CD4-positive, alpha-beta memory T cell (primary cell): ENCODE data around the gene PCDHGB6. TPM values are rescaled to one million over a fixed set of nuclear protein-coding genes. Genes with fewer than 3 reads are reported as not detected.
A peak's percentile ranks its signal among the peaks of the same experiment; 100 is the strongest.
"Not testable (repeated sequence)": the region's sequence is repeated elsewhere in the genome, so short reads cannot be mapped to it uniquely, and the experiment has no call there.

Source experiments
- CTCF ChIA-PET: fragments of 350-600 bp; sonication (Branson Sonifier 250); formaldehyde crosslinking; loops from one replicate; lab custom pipeline; 2021; ENCODE audit warnings: inconsistent platforms; ENCODE audit not compliant: partially characterized antibody; lab: Charles Lee
- POLR2A ChIA-PET: fragments of 350-600 bp; sonication (Branson Sonifier 250); formaldehyde crosslinking; loops from one replicate; lab custom pipeline; 2021; ENCODE audit not compliant: partially characterized antibody; lab: Charles Lee
- DNase-seq, 5 donors: peaks; one replicate each; pipeline versions ENCODE4 v3.0.0 to v3.0.0-alpha.2; 2020 to 2022; ENCODE audit warnings: mixed read lengths in 1 of 5
- H3K27ac ChIP-seq: one replicate; pipeline ENCODE4 v1.7.0; 2013; ENCODE audit warnings: low read depth, low read length
- H3K27me3 ChIP-seq: 2 replicates; pipeline ENCODE4 v1.7.0; 2013; ENCODE audit warnings: mild to moderate bottlenecking, low read length, moderate library complexity; ENCODE audit not compliant: insufficient read depth
- H3K36me3 ChIP-seq: 2 replicates; pipeline ENCODE4 v1.7.0; 2013; ENCODE audit warnings: mild to moderate bottlenecking, low read length, moderate library complexity; ENCODE audit not compliant: insufficient read depth
- H3K4me1 ChIP-seq: 2 replicates; pipeline ENCODE4 v1.7.0; 2013; ENCODE audit warnings: mild to moderate bottlenecking, low read length, moderate library complexity; ENCODE audit not compliant: insufficient read depth
- H3K4me3 ChIP-seq, 2 donors: one replicate each; pipeline ENCODE4 v1.7.0; 2013; ENCODE audit warnings: low read length in 2 of 2, mild to moderate bottlenecking in 1 of 2
- H3K9me3 ChIP-seq, 2 donors: one replicate each; pipeline ENCODE4 v1.7.0; 2013; ENCODE audit warnings: low read length in 2 of 2, control low read depth in 1 of 2; ENCODE audit not compliant: control insufficient read depth in 1 of 2
- H3K27ac Mint-ChIP-seq, 7 donors: one replicate each; pipeline ENCODE4 v1.8.0; 2020 to 2021; ENCODE audit warnings: mixed read lengths in 7 of 7, mild to moderate bottlenecking in 6 of 7, inconsistent platforms in 3 of 7, moderate library complexity in 3 of 7
- H3K27me3 Mint-ChIP-seq, 2 donors: one replicate each; pipeline ENCODE4 v1.8.0; 2020 to 2021; ENCODE audit warnings: mixed read lengths in 2 of 2
- H3K36me3 Mint-ChIP-seq, 2 donors: one replicate each; pipeline ENCODE4 v1.8.0; 2020 to 2021; ENCODE audit warnings: mixed read lengths in 2 of 2, inconsistent platforms in 1 of 2, mild to moderate bottlenecking in 1 of 2
- H3K4me1 Mint-ChIP-seq, 4 donors: one replicate each; pipeline ENCODE4 v1.8.0; 2020 to 2021; ENCODE audit warnings: mixed read lengths in 4 of 4, mild to moderate bottlenecking in 1 of 4
- H3K4me3 Mint-ChIP-seq, 8 donors: one replicate each; pipeline ENCODE4 v1.8.0; 2020 to 2021; ENCODE audit warnings: mixed read lengths in 8 of 8, mild to moderate bottlenecking in 7 of 8, moderate library complexity in 6 of 8, inconsistent platforms in 3 of 8
- H3K9me3 Mint-ChIP-seq, 8 donors: one replicate each; pipeline ENCODE4 v1.8.0; 2020 to 2021; ENCODE audit warnings: mixed read lengths in 8 of 8, mild to moderate bottlenecking in 5 of 8, inconsistent platforms in 3 of 8, moderate library complexity in 1 of 8
- intact Hi-C: fragments of 100-400 bp; cut with micrococcal nuclease; formaldehyde crosslinking; loops from one replicate; pipeline ENCODE4 v1.15.1; 2023
- polyA plus RNA-seq, 2 donors: library from polyadenylated mRNA; unstranded; fragments of 300-500 nt; fragmentation: Illumina TruSeq; gene quantifications; one replicate each; pipeline ENCODE4 v1.2.3, GENCODE V29; 2021
- total RNA-seq, 2 experiments: library from RNA; stranded (reverse); gene quantifications; one replicate each; pipeline ENCODE4 v1.2.3, GENCODE V29; 2021

Gene PCDHGB6
- under 1 TPM; 0.22 to 0.26 TPM for total RNA-seq
- under 1 TPM in 1 of 2 donors, not detected in 1; 0.11 TPM for polyA plus RNA-seq

DNA sequence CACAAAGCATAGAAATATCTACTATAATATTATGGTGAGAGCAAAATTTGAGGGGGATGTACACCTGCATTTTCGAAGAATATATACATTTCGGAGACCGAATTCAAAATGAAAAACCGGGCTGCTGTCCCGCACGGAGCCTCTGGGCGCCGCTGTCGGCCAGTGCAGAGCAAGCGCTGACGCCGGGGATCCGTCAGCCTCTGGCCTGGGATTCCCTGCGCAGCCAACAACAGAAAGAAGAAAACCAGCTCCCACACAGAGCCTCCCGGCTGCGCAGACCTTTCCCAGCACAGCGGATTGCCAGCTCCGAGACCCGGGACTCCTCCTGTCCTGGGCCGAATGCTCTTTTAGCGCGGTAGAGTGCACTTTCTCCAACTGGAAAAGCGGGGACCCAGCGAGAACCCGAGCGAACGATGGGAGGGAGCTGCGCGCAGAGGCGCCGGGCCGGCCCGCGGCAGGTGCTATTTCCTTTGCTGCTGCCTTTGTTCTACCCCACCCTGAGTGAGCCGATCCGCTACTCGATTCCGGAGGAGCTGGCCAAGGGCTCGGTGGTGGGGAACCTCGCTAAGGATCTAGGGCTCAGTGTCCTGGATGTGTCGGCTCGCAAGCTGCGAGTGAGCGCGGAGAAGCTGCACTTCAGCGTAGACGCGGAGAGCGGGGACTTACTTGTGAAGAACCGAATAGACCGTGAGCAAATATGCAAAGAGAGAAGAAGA, at the start of gene PCDHGB6:
Gene PCDHGB6 (plus strand): TSS at position 232 of the 716 bp plus-strand sequence. CDS start 182 bp downstream, at position 414.
- H3K9me3 ChIP-seq, H3K4me1 Mint-ChIP-seq, H3K4me1 ChIP-seq, H3K27ac ChIP-seq, POLR2A ChIA-PET, intact Hi-C loops, H3K36me3 ChIP-seq, CTCF ChIA-PET, H3K4me3 ChIP-seq, H3K27me3 ChIP-seq: not testable (repeated sequence)
- Mint-ChIP-seq H3K36me3 (peaks cover 12 to 13% of the 10 kb centered on the region in 2 donors), H3K27ac (peak within 1 kb of the TSS in 3 of 7 donors; percentile 29 to 83 (median 75)), H3K9me3 (peaks cover 5 to 64% (median 48%) of the 10 kb centered on the region in 8 donors), H3K27me3 (peaks cover 54 to 59% of the 10 kb centered on the region in 2 donors), H3K4me3 (peak within 1 kb of the TSS in 6 of 8 donors; percentile 48 to 71 (median 64))
- peak in 1 of 5 donors; percentile 31 for DNase-seq

DNA sequence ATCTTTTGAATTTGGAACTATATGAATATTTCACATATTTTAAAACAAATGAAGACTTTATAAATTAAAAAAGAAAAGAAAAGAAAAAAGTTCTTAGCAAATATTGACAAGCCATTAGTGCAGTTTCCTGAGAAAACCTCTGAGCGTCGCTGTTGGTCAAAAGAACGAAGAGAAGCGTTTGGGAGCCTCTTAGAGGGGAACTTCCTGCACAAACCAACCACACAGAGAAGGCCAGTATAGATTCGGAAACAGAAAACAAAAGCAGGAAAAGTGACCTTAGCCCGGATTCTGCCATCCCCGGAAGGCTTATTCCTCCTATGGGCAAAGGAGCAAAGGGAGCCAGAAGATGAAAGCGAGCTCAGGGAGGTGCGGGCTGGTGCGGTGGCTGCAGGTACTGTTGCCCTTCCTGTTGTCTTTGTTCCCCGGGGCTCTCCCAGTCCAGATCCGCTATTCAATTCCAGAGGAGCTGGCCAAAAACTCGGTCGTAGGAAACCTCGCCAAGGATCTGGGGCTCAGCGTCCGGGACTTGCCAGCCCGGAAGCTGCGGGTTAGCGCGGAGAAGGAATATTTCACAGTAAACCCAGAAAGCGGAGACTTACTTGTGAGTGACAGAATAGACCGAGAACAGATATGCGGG, 47.9 kb upstream of the PCDHGB6 start, which contains the start of gene PCDHGB2:
Gene PCDHGB2 (plus strand): TSS at position 205 of the 637 bp plus-strand sequence. CDS start 142 bp downstream, at position 347.
- peaks cover 2 to 77% (median 64%) of the 10 kb centered on the region in 8 donors for H3K9me3 Mint-ChIP-seq
- intact Hi-C loops = loop anchor here (10.0 kb wide), 1 partner anchor 195 kb away; no protein-coding TSS in a partner anchor

DNA sequence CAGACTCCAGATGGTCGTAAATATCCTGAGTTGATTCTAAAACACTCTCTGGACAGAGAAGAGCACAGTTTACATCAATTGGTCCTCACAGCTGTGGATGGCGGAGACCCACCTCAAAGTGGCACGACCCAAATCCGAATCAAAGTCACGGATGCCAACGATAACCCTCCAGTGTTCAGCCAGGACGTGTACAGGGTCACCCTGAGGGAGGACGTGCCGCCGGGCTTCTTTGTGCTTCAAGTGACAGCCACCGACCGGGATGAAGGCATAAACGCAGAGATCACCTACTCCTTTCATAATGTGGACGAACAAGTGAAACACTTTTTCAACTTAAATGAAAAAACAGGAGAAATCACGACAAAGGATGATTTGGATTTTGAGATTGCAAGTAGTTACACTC, 47.1 kb upstream of the PCDHGB6 start:
- H3K9me3 ChIP-seq = peaks cover 0 to 4% of the 10 kb centered on the region in 2 donors
- no peak for DNase-seq
- H3K4me1 Mint-ChIP-seq = peaks cover 0 to 5% (median 2%) of the 10 kb centered on the region in 4 donors
- H3K27me3 Mint-ChIP-seq = peaks cover 57% of the 10 kb centered on the region in 2 donors
- no peaks in the 10 kb centered on the region for H3K36me3 ChIP-seq
- H3K4me1 ChIP-seq = no peaks in the 10 kb centered on the region
- peaks cover 9 to 12% of the 10 kb centered on the region in 2 donors for H3K36me3 Mint-ChIP-seq
- intact Hi-C loops = no loop called here
- H3K27ac Mint-ChIP-seq = peak overlapping the region in 4 of 7 donors; percentile 8 to 53 (median 28)
- H3K4me3 ChIP-seq = no peak overlapping the region
- POLR2A ChIA-PET = no interaction called here
- peak overlapping the region in 1 of 8 donors; percentile 15 for H3K4me3 Mint-ChIP-seq
- CTCF ChIA-PET = no interaction called here
- H3K27me3 ChIP-seq = peaks cover 12% of the 10 kb centered on the region
- peaks cover 5 to 77% (median 68%) of the 10 kb centered on the region in 8 donors for H3K9me3 Mint-ChIP-seq
- H3K27ac ChIP-seq = no peak overlapping the region

More for the DNA sequence above, 47.9 kb upstream of the PCDHGB6 start, which contains the start of gene PCDHGB2:
- DNase-seq = peak in 1 of 5 donors; percentile 19
- no peak within 1 kb of the TSS for H3K27ac ChIP-seq
- POLR2A ChIA-PET = no interaction called here
- H3K4me3 ChIP-seq = peak within 1 kb of the TSS; percentile 13 to 42
- no peaks in the 10 kb centered on the region for H3K4me1 ChIP-seq
- Mint-ChIP-seq H3K27me3 (peaks cover 50 to 52% of the 10 kb centered on the region in 2 donors), H3K27ac (peak within 1 kb of the TSS in 6 of 7 donors; percentile 17 to 75 (median 34)), H3K4me3 (peak within 1 kb of the TSS; percentile 71 to 89 (median 80)), H3K36me3 (peaks cover 9 to 12% of the 10 kb centered on the region in 2 donors), H3K4me1 (peaks cover 0 to 5% (median 2%) of the 10 kb centered on the region in 4 donors)
- CTCF ChIA-PET = interaction anchor here (1.0 kb wide), 1 partner anchor 198 kb away, joined by 4 read pairs; no protein-coding TSS in a partner anchor
- H3K36me3 ChIP-seq = no peaks in the 10 kb centered on the region
- H3K9me3 ChIP-seq = peaks cover 0 to 4% of the 10 kb centered on the region in 2 donors
- H3K27me3 ChIP-seq = peaks cover 11% of the 10 kb centered on the region

DNA sequence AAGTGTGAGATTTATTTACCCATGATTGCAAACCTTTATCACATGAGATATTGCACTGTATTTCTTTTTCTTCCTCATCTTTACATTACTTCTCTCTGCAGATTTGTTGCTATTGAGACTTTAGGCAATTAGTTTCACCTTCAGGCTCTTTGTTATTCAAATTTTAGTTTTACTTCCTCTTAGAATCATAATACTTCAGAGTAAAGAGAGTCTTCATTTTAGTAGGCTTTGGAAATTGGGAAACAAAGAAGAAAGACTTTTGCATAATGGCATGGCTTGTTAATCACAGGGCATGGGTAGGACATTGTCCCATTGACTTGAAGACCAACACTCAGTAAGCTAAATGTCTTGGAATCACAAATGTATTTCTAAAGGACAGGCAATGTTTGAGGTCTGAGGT, 45.1 kb upstream of the PCDHGB6 start:
- Histone ChIP-seq H3K4me1 (no peaks in the 10 kb centered on the region), H3K27ac (no peak overlapping the region), H3K4me3 (no peak overlapping the region), H3K9me3 (peaks cover 0 to 4% of the 10 kb centered on the region in 2 donors), H3K36me3 (no peaks in the 10 kb centered on the region), H3K27me3 (peaks cover 14% of the 10 kb centered on the region)
- DNase-seq = no peak
- Mint-ChIP-seq H3K36me3 (peaks cover 9 to 14% of the 10 kb centered on the region in 2 donors), H3K9me3 (peaks cover 5 to 77% (median 67%) of the 10 kb centered on the region in 8 donors), H3K4me3 (peak overlapping the region in 2 of 8 donors; percentile 40 to 42), H3K27me3 (peaks cover 51 to 57% of the 10 kb centered on the region in 2 donors), H3K27ac (peak overlapping the region in 1 of 7 donors; percentile 75), H3K4me1 (peaks cover 0 to 5% (median 2%) of the 10 kb centered on the region in 4 donors)
- ChIA-PET POLR2A (no interaction called here), CTCF (no interaction called here)
- intact Hi-C loops = no loop called here

DNA sequence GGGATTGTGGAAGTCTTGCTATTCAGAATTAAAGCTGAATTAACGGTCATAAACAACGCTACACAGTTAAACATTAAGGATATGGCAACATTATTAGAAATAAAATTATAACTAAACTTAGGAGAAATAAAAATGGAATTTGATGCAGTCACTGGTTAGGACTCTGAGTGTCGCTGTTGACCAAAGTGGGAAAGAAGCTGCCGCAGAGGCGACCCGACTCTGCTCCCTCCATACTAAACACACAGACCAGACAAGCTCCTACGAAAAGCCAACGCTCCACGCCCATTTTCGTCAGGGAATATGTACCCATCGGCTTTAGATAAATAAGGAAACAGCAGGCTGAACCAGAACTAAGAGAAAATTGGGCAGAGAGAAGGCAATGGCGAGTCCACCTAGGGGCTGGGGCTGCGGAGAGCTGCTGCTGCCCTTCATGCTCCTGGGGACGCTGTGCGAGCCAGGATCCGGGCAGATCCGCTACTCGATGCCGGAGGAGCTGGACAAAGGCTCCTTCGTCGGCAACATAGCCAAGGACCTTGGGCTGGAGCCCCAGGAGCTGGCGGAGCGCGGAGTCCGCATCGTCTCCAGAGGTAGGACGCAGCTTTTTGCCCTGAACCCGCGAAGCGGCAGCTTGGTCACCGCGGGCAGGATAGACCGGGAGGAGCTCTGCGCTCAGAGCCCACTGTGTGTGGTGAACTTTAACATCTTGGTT, 43.7 kb upstream of the PCDHGB6 start, which contains the start of gene PCDHGA5:
Gene PCDHGA5 (plus strand): TSS at position 211 of the 709 bp plus-strand sequence. CDS start 169 bp downstream, at position 380.
- no peak for DNase-seq
- POLR2A ChIA-PET = no interaction called here
- H3K27ac ChIP-seq = no peak within 1 kb of the TSS
- peaks cover 0 to 4% of the 10 kb centered on the region in 2 donors for H3K9me3 ChIP-seq
- no peak within 1 kb of the TSS for H3K4me3 Mint-ChIP-seq
- H3K27me3 ChIP-seq = peaks cover 13% of the 10 kb centered on the region
- H3K4me1 Mint-ChIP-seq = peaks cover 0 to 5% (median 2%) of the 10 kb centered on the region in 4 donors
- H3K27me3 Mint-ChIP-seq = peaks cover 43 to 55% of the 10 kb centered on the region in 2 donors
- no peaks in the 10 kb centered on the region for H3K36me3 ChIP-seq
- peaks cover 5 to 72% (median 67%) of the 10 kb centered on the region in 8 donors for H3K9me3 Mint-ChIP-seq
- intact Hi-C loops = no loop called here
- no peaks in the 10 kb centered on the region for H3K4me1 ChIP-seq
- no peak within 1 kb of the TSS for H3K4me3 ChIP-seq
- CTCF ChIA-PET = no interaction called here
- H3K27ac Mint-ChIP-seq = peak within 1 kb of the TSS in 1 of 7 donors; percentile 51
- peaks cover 9 to 14% of the 10 kb centered on the region in 2 donors for H3K36me3 Mint-ChIP-seq

DNA sequence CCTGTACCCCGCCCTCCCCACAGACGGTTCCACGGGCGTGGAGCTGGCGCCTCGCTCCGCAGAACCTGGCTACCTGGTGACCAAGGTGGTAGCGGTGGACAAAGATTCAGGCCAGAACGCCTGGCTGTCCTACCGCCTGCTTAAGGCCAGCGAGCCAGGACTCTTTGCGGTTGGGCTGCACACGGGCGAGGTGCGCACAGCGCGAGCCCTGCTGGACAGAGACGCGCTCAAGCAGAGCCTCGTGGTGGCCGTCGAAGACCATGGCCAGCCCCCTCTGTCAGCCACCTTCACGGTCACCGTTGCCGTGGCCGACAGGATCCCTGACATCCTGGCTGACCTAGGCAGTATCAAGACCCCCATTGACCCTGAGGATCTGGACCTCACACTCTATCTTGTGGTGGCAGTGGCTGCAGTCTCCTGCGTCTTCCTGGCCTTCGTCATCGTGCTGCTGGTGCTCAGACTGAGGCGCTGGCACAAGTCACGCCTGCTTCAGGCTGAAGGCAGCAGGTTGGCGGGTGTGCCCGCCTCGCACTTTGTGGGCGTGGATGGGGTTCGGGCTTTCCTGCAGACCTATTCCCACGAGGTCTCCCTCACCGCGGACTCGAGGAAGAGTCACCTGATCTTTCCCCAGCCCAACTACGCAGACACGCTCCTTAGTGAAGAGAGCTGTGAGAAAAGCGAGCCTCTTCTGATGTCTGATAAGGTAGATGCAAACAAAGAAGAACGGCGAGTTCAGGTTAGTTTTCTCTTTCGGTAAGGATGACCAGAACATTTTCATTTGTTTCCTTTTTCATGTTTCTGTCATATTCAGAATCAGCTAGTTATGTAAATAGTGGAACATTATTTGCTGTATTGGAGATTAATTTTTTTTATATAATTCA, 41.6 kb upstream of the PCDHGB6 start:
- H3K27ac ChIP-seq = no peak overlapping the region
- H3K4me3 ChIP-seq = no peak overlapping the region
- Mint-ChIP-seq H3K9me3 (peaks cover 5 to 73% (median 56%) of the 10 kb centered on the region in 8 donors), H3K27me3 (peaks cover 47 to 53% of the 10 kb centered on the region in 2 donors), H3K27ac (peak overlapping the region in 1 of 7 donors; percentile 46), H3K4me3 (no peak overlapping the region), H3K4me1 (peaks cover 2 to 11% (median 6%) of the 10 kb centered on the region in 4 donors), H3K36me3 (peaks cover 5 to 9% of the 10 kb centered on the region in 2 donors)
- H3K36me3 ChIP-seq = no peaks in the 10 kb centered on the region
- H3K4me1 ChIP-seq = peaks cover 6% of the 10 kb centered on the region
- CTCF ChIA-PET = no interaction called here
- intact Hi-C loops = no loop called here
- POLR2A ChIA-PET = no interaction called here
- peaks cover 0 to 2% of the 10 kb centered on the region in 2 donors for H3K9me3 ChIP-seq
- no peak for DNase-seq
- H3K27me3 ChIP-seq = peaks cover 13% of the 10 kb centered on the region
